CD4-positive, alpha-beta T cell treated with Interleukin-17A for 1 hour (primary cell): ENCODE results near the gene TTC34.
"Not testable (repeated sequence)": the region's sequence is repeated elsewhere in the genome, so short reads cannot be mapped to it uniquely, and the experiment has no call there.

Experiments used
- DNase-seq: peaks from one replicate; pipeline ENCODE4 v3.0.0-alpha.2; 2020

TTC34 gene

DNA sequence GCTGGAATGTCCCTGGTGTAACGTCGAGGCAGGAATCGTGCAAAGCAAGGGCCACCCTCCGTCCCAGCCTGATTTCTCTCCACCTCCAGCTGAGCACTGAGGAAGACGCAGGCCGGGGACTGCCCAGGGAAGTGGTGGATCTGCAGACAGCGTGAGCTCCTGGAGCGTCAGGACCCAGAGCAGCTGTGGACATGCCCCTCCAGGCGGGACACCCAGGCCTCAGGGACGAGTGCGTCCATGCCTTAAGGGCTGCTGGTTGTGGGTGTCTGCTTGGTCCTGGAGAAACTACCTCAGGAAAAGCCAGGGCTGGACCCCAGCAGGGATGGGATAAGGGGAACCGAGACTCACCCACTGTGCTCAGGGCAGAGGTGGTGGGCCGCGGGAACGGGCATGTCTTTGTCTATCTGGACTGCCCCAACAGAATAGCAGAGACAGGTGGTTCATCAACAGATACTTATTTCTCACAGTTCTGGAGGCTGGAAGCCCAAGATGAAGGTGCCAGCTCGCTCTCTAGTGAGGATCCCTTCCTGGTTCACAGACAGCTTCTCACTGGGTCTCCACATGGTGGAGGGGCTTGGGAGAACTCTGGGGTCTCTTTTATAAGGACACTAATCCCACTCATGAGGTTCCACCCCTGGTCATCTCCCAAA, 162.9 kb downstream of the TTC34 start:
- no peak for DNase-seq

GRCh38 chr1:2637442-2638145, 163.9 kb downstream of the TTC34 start:
- no peak for DNase-seq

DNA sequence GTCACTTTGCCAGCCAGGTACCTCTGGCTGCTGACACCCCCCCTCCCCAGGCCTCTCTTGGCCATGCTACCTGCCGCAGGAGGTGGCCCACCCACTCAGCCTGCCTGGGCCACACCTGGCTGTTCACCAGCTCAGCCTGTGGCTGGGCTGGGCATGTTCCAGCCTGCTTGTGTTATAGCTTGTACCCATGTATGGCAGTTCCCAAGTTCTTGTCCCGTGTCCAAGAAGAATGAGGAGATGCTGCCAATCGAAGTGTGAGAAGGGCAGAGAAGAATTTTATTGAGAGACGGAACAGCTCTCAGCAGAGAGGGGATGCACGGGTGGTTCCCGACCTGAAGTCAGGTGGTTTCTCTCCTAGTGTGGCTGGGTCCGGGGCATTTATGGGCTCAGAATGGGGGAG, 164.8 kb downstream of the TTC34 start:
- DNase-seq: no peak

DNA sequence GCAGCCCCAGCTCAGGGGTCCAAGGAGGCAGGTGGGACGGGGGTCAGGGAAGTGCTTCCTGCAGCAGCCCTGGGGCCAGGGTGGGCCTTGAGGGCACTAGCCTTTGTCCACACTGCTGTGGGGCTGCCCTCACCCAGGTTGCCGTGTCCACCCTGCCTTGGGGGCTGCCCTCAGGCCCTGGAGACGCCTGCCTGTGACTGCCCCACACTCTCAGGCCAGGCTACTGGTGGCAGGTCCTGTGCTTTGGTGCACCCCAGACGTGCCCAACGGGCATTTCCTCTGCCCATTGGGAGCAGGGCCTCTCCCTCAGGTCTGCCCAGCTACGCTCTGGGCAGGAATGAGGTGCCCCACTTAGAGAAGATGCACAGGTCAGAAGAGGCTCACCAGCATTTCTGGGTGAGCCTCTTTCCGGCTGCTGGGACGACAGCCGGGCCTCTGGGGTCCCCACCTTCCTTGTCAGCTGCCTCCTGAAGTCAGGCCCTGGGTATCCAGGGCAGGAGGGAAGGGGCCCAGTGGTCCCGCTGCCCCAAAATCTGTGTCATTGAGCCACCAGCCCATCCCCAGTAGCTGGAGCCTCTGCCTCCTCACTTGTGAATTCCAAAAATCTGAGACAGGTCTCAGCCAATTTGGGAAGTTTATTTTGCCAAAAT, 166.0 kb downstream of the TTC34 start:
- no peak for DNase-seq

- no peak for DNase-seq
Observed at GRCh38 chr1:2633936-2634491, 167.5 kb downstream of the TTC34 start.

GRCh38 chr1:2633366-2633935, 168.0 kb downstream of the TTC34 start:
- no peak for DNase-seq

- no peak for DNase-seq
Observed at GRCh38 chr1:2632561-2633361, 168.7 kb downstream of the TTC34 start, which contains the start of gene MMEL1. TSS of gene MMEL1 (minus strand) at chr1:2633016. CDS start at chr1:2629484, 3,532 bp downstream.

GRCh38 chr1:2632051-2632430, 169.5 kb downstream of the TTC34 start:
- no peak for DNase-seq

GRCh38 chr1:2631136-2632050, 170.1 kb downstream of the TTC34 start:
- DNase-seq: no peak

DNA sequence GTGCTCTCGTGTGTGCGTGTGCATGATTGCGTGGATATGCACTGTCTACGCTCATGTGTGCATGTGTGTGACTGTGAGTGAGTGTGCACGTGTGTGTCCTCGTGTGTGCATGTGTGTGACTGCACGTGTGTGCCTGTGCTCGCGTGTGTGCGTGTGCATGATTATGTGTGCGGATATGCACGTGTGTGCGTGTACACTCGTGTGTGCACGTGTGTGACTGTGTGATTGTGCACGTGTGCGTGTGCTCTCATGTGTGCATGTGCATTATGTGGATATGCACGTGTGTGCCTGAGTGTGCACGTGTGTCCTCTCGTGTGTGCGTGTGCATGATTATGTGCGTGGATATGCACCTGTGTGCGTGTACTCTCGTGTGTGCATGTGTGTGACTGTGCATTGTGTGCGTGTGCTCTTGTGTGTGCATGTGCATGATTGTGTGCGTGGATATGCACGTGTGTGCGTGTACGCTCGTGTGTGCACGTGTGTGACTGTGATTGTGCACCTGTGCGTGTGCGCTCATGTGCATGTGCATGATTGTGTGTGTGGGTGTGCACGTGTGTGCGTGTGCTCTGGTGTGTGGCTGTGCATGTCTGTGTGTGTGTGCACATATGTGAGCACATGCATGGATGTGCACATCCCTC, 170.9 kb downstream of the TTC34 start:
- no peak for DNase-seq

GRCh38 chr1:2629627-2630497, 171.6 kb downstream of the TTC34 start:
- no peak for DNase-seq

DNA sequence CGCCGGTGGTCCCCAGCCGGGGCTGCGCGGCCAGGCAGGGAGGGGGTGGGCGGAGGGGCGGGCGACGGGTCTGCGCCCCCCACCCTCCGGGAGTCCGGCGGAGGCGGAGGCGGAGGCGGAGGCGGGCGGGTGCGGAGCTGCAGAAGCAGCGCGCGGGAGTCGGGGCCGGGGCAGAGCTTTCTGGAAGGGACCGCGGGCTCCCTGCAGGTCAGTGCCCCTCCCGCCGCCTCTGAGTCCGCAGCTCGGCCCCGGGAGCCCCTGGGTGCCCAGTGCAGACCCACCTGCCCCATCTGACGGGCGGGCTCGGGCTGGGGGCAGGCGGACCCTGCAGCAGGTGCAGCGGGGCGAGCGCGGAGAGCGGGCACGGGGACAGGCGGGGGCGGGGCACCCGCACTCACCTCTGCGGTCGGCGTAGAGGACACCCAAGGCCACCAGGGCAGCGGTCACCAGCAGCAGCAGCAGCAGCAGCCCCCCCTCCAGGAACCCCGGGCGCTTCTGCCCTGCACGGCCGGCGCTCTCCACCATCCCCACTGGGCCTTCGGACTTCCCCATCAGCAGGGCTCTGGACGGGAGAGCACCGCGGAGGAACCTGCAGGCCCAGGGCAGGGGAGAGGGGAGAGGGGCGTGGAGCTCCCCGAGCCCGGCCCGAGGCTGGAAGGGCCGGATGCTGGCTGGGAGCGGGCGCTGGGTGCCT, 172.4 kb downstream of the TTC34 start:
- no peak for DNase-seq

- no peak for DNase-seq
Observed at GRCh38 chr1:2628191-2628932, 173.1 kb downstream of the TTC34 start.

DNA sequence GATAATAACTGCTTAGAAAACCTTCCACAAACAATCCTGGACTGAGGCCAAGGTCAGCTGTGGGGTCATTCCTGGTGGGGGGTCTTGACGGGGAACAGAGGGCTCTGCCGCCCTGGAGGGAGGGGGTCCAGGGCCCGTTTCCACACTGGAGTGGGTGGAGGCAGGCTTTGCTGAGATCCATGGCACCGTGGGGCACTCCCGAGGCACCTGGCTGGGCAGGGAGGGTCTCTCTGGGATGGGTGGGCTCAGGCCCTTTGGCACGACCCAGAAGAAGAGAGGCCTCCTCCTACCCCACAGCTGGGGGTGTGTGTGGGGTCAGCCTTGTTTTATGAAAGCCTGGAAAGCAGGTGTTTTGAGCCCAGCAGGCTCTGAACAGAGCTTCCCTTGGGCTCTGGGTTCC, 173.7 kb downstream of the TTC34 start:
- no peak for DNase-seq

DNA sequence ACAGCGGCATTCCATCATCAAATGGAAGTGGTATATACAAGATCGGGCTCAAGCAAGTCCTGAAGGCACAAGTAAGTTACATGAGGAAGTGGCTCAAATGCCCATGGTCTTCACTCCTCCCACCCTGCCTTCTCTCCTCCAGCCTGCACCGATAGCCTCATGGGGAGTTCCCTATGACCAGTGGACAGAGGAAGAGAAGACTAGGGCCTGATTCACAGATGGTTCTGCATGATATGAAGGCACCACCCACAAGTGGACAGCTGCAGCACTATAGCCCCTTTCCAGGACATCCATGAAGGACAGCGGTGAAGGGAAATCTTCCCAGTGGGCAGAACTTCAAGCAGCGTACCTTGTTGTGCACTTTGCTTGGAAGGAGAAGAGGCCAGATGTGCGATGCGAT, 175.7 kb downstream of the TTC34 start:
- not testable (repeated sequence) for DNase-seq

DNA sequence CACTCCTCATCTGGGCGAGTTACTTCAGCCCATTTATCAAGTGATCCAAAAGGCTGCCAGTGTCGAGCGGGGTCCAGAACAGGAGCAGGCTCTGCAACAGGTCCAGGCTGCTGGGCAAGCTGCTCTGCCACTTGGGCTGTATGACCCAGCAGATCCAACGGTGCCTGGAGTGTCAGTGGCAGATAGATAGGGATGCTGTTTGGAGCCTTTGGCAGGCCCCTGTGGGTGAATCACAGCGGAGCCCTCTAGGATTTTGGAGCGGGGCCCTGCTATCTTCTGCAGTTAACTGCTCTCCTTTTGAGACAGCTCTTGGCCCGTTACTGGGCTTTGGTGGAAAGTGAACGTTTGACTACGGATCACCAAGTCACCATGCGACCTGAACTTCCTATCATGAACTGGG, 176.2 kb downstream of the TTC34 start:
- DNase-seq: no peak

GRCh38 chr1:2624735-2625300, 176.7 kb downstream of the TTC34 start:
- no peak for DNase-seq
